CD8-positive, alpha-beta memory T cell (primary cell): ENCODE results near the gene LRP1B. TPM values are rescaled to one million over a fixed set of nuclear protein-coding genes. Genes with fewer than 3 reads are reported as not detected.

Experiments
- CTCF ChIA-PET: fragments of 350-600 bp; sonication (Branson Sonifier 250); formaldehyde crosslinking; loops from one replicate; lab custom pipeline; 2021; ENCODE audit warnings: antibody characterized with exemption; lab: Charles Lee
- POLR2A ChIA-PET: fragments of 350-600 bp; sonication (Branson Sonifier 250); formaldehyde crosslinking; loops from one replicate; lab custom pipeline; 2021; ENCODE audit warnings: antibody characterized with exemption; lab: Charles Lee
- DNase-seq, 5 donors: peaks; one replicate each; pipeline versions ENCODE4 v3.0.0 to v3.0.0-alpha.2; 2020 to 2022; ENCODE audit warnings: mixed read lengths in 1 of 5
- H3K27ac ChIP-seq: one replicate; pipeline ENCODE4 v1.7.0; 2013; ENCODE audit warnings: low read depth, mild to moderate bottlenecking, low read length, moderate library complexity
- H3K27me3 ChIP-seq: 2 replicates; pipeline ENCODE4 v1.7.0; 2013; ENCODE audit warnings: low read length, mild to moderate bottlenecking; ENCODE audit not compliant: insufficient read depth, poor library complexity, severe bottlenecking
- H3K36me3 ChIP-seq: 2 replicates; pipeline ENCODE4 v1.7.0; 2013; ENCODE audit warnings: mild to moderate bottlenecking, low read length, moderate library complexity; ENCODE audit not compliant: insufficient read depth
- H3K4me1 ChIP-seq: 2 replicates; pipeline ENCODE4 v1.7.0; 2013; ENCODE audit warnings: mild to moderate bottlenecking, low read length, moderate library complexity; ENCODE audit not compliant: insufficient read depth
- H3K4me3 ChIP-seq: 2 replicates; pipeline ENCODE4 v1.7.0; 2013; ENCODE audit warnings: mild to moderate bottlenecking, low read length
- H3K9me3 ChIP-seq: 2 replicates; pipeline ENCODE4 v1.7.0; 2013; ENCODE audit warnings: mild to moderate bottlenecking, low read length
- H3K27ac Mint-ChIP-seq, 8 donors: one replicate each; pipeline ENCODE4 v1.8.0; 2020 to 2021; ENCODE audit warnings: mixed read lengths in 8 of 8, mild to moderate bottlenecking in 6 of 8, inconsistent platforms in 3 of 8, moderate library complexity in 3 of 8
- H3K27me3 Mint-ChIP-seq, 2 donors: one replicate each; pipeline ENCODE4 v1.8.0; 2020 to 2021; ENCODE audit warnings: mixed read lengths in 2 of 2, mild to moderate bottlenecking in 1 of 2, moderate library complexity in 1 of 2
- H3K36me3 Mint-ChIP-seq, 3 donors: one replicate each; pipeline ENCODE4 v1.8.0; 2020 to 2021; ENCODE audit warnings: mixed read lengths in 3 of 3, inconsistent platforms in 1 of 3, mild to moderate bottlenecking in 1 of 3
- H3K4me1 Mint-ChIP-seq, 3 donors: one replicate each; pipeline ENCODE4 v1.8.0; 2020 to 2021; ENCODE audit warnings: mixed read lengths in 3 of 3, inconsistent platforms in 1 of 3, mild to moderate bottlenecking in 1 of 3
- H3K4me3 Mint-ChIP-seq, 7 donors: one replicate each; pipeline ENCODE4 v1.8.0; 2020 to 2021; ENCODE audit warnings: mixed read lengths in 7 of 7, mild to moderate bottlenecking in 6 of 7, moderate library complexity in 4 of 7, inconsistent platforms in 2 of 7
- H3K9me3 Mint-ChIP-seq, 5 donors: one replicate each; pipeline ENCODE4 v1.8.0; 2020 to 2022; ENCODE audit warnings: mixed read lengths in 5 of 5, mild to moderate bottlenecking in 3 of 5, moderate library complexity in 2 of 5, inconsistent platforms in 1 of 5
- polyA plus RNA-seq: library from polyadenylated mRNA; unstranded; fragments of 300-500 nt; fragmentation: Illumina TruSeq; gene quantifications from one replicate; pipeline ENCODE4 v1.2.3, GENCODE V29; 2021
- total RNA-seq, 2 experiments: library from RNA; stranded (reverse); gene quantifications; one replicate each; pipeline ENCODE4 v1.2.3, GENCODE V29; 2021

Gene LRP1B
- total and polyA plus RNA-seq, 3 experiments from 2014 or later, result not detected

GRCh38 chr2:142037744-142038143 is 93.1 kb downstream of the LRP1B start:
- H3K4me1 ChIP-seq, result no peaks in the 10 kb centered on the region
- H3K36me3 ChIP-seq, result no peaks in the 10 kb centered on the region
- Mint-ChIP-seq H3K27me3 (no peaks in the 10 kb centered on the region), H3K27ac (no peak overlapping the region), H3K9me3 (peaks cover 0 to 41% (median 3%) of the 10 kb centered on the region in 5 donors), H3K4me1 (no peaks in the 10 kb centered on the region), H3K4me3 (no peak overlapping the region), H3K36me3 (no peaks in the 10 kb centered on the region)
- POLR2A ChIA-PET, result no interaction called here
- DNase-seq, result no peak
- CTCF ChIA-PET, result no interaction called here
- H3K27me3 ChIP-seq, result no peaks in the 10 kb centered on the region
- H3K4me3 ChIP-seq, result no peak overlapping the region
- no peaks in the 10 kb centered on the region for H3K9me3 ChIP-seq
- no peak overlapping the region for H3K27ac ChIP-seq

DNA sequence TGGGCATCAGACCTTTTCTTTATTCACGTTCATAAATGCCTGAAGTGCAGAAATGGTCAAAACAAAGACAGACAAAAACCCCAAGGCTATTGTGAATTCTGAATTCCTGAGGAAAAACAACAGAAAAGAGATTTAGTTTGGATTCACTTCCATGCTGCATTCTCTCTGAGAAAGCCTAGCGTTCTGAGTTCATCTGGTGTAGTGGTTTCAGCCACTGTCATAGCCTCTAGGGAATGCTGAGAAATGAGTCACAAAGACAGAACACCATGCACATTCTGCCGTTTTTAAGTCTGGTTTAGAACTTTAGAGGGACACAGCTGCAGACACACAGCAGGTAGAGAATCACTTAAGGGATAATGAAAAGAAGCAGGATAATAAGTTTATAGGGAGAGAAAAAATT is 93.8 kb downstream of the LRP1B start:
- H3K27me3 ChIP-seq, result no peaks in the 10 kb centered on the region
- H3K27me3 Mint-ChIP-seq, result no peaks in the 10 kb centered on the region
- no peak overlapping the region for H3K4me3 Mint-ChIP-seq
- DNase-seq, result no peak
- H3K4me3 ChIP-seq, result no peak overlapping the region
- no peaks in the 10 kb centered on the region for H3K9me3 ChIP-seq
- H3K27ac Mint-ChIP-seq, result no peak overlapping the region
- H3K4me1 Mint-ChIP-seq, result no peaks in the 10 kb centered on the region
- H3K9me3 Mint-ChIP-seq, result peaks cover 0 to 47% (median 3%) of the 10 kb centered on the region in 5 donors
- no peak overlapping the region for H3K27ac ChIP-seq
- ChIA-PET CTCF (no interaction called here), POLR2A (no interaction called here)
- H3K36me3 ChIP-seq, result no peaks in the 10 kb centered on the region
- H3K36me3 Mint-ChIP-seq, result no peaks in the 10 kb centered on the region
- H3K4me1 ChIP-seq, result no peaks in the 10 kb centered on the region

DNA sequence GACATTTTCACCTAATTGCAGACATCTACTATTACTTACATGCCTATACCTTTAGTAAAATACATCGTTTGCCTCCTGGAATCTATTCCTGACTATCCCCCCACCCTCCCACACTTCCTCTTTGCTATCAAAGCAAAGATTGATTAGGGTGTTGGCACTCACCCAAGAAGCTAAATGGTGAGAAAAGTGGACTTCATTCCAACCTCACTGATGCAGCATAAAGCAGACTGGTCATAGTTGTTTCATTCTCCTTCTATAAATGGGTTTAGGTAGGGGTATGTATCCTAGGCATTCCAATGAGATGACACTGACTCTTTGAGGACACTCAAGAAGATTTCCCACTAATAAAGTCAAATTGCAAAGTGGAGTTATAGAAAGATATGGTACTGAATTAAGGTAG is 97.4 kb downstream of the LRP1B start:
- Mint-ChIP-seq H3K36me3 (no peaks in the 10 kb centered on the region), H3K27me3 (peaks cover 0 to 2% of the 10 kb centered on the region in 2 donors), H3K4me1 (no peaks in the 10 kb centered on the region), H3K9me3 (peaks cover 0 to 30% (median 13%) of the 10 kb centered on the region in 5 donors), H3K4me3 (no peak overlapping the region), H3K27ac (no peak overlapping the region)
- Histone ChIP-seq H3K9me3 (no peaks in the 10 kb centered on the region), H3K4me1 (no peaks in the 10 kb centered on the region), H3K4me3 (no peak overlapping the region), H3K27me3 (no peaks in the 10 kb centered on the region), H3K27ac (no peak overlapping the region), H3K36me3 (no peaks in the 10 kb centered on the region)
- DNase-seq, result no peak
- ChIA-PET CTCF (no interaction called here), POLR2A (no interaction called here)

GRCh38 chr2:142031656-142032055 is 99.2 kb downstream of the LRP1B start:
- Mint-ChIP-seq H3K9me3 (peaks cover 0 to 30% (median 13%) of the 10 kb centered on the region in 5 donors), H3K27ac (no peak overlapping the region), H3K36me3 (no peaks in the 10 kb centered on the region), H3K27me3 (peaks cover 0 to 2% of the 10 kb centered on the region in 2 donors), H3K4me1 (no peaks in the 10 kb centered on the region), H3K4me3 (no peak overlapping the region)
- Histone ChIP-seq H3K36me3 (no peaks in the 10 kb centered on the region), H3K4me1 (no peaks in the 10 kb centered on the region), H3K27ac (no peak overlapping the region), H3K4me3 (no peak overlapping the region), H3K9me3 (no peaks in the 10 kb centered on the region), H3K27me3 (no peaks in the 10 kb centered on the region)
- CTCF ChIA-PET, result no interaction called here
- no peak for DNase-seq
- POLR2A ChIA-PET, result no interaction called here

GRCh38 chr2:142030735-142031134 is 100.1 kb downstream of the LRP1B start:
- Mint-ChIP-seq H3K27ac (no peak overlapping the region), H3K27me3 (peaks cover 0 to 2% of the 10 kb centered on the region in 2 donors), H3K4me3 (no peak overlapping the region), H3K4me1 (no peaks in the 10 kb centered on the region), H3K36me3 (no peaks in the 10 kb centered on the region), H3K9me3 (peaks cover 0 to 26% (median 13%) of the 10 kb centered on the region in 5 donors)
- H3K9me3 ChIP-seq, result no peaks in the 10 kb centered on the region
- no peak for DNase-seq
- H3K4me3 ChIP-seq, result no peak overlapping the region
- no peaks in the 10 kb centered on the region for H3K36me3 ChIP-seq
- CTCF ChIA-PET, result no interaction called here
- no peak overlapping the region for H3K27ac ChIP-seq
- POLR2A ChIA-PET, result no interaction called here
- no peaks in the 10 kb centered on the region for H3K4me1 ChIP-seq
- H3K27me3 ChIP-seq, result no peaks in the 10 kb centered on the region

DNA sequence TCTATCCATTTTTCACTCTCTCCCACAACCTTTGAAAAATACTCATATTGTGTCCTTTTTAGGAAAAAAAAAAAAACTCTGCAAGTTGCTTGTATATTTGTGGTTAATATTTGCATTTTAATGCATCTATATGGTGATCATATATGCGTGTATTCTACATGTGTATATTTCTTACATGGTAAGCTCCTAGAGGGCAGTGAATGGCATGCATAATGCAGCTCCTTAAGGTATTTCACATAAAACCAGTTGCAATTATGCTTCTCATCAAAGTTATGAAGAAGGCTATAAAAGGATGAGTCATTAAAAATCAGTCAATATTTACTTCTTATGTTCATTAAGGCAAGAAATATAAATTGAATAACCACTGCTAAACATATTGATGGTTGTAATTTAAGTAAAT is 100.8 kb downstream of the LRP1B start:
- no peak for DNase-seq
- no peaks in the 10 kb centered on the region for H3K4me1 Mint-ChIP-seq
- no peak overlapping the region for H3K4me3 ChIP-seq
- peaks cover 0 to 2% of the 10 kb centered on the region in 2 donors for H3K27me3 Mint-ChIP-seq
- H3K4me3 Mint-ChIP-seq, result no peak overlapping the region
- CTCF ChIA-PET, result no interaction called here
- no peaks in the 10 kb centered on the region for H3K36me3 Mint-ChIP-seq
- POLR2A ChIA-PET, result no interaction called here
- no peaks in the 10 kb centered on the region for H3K4me1 ChIP-seq
- H3K27ac ChIP-seq, result no peak overlapping the region
- H3K27ac Mint-ChIP-seq, result no peak overlapping the region
- H3K9me3 ChIP-seq, result no peaks in the 10 kb centered on the region
- H3K9me3 Mint-ChIP-seq, result peaks cover 0 to 26% (median 13%) of the 10 kb centered on the region in 5 donors
- H3K27me3 ChIP-seq, result no peaks in the 10 kb centered on the region
- H3K36me3 ChIP-seq, result no peaks in the 10 kb centered on the region

GRCh38 chr2:142025394-142025793 is 105.4 kb downstream of the LRP1B start:
- Histone ChIP-seq H3K27me3 (no peaks in the 10 kb centered on the region), H3K36me3 (no peaks in the 10 kb centered on the region), H3K4me3 (no peak overlapping the region), H3K27ac (no peak overlapping the region), H3K9me3 (no peaks in the 10 kb centered on the region), H3K4me1 (no peaks in the 10 kb centered on the region)
- H3K27ac Mint-ChIP-seq, result no peak overlapping the region
- no peaks in the 10 kb centered on the region for H3K36me3 Mint-ChIP-seq
- POLR2A ChIA-PET, result no interaction called here
- H3K27me3 Mint-ChIP-seq, result peaks cover 0 to 2% of the 10 kb centered on the region in 2 donors
- no peak overlapping the region for H3K4me3 Mint-ChIP-seq
- no peak for DNase-seq
- peaks cover 4 to 18% (median 12%) of the 10 kb centered on the region in 5 donors for H3K9me3 Mint-ChIP-seq
- no peaks in the 10 kb centered on the region for H3K4me1 Mint-ChIP-seq
- CTCF ChIA-PET, result no interaction called here

DNA sequence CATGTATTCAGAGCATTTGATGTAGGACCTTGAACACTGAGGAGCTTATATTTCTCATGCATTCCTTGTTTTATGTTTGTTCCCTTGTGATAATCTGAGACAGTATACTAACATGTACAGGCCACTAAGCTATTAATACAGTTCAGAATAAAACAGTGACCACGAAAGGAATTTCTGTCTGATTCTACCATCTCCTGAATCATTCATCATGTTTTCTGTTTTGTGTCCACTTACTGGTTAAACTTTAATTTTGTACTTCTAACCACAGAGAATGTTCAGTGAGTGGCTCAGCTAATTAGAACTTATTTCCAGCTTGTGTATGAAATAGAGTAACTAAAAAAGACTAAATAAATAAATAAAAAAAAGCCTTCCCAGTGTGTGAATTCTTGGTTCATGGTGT is 110.4 kb downstream of the LRP1B start:
- no peak overlapping the region for H3K27ac ChIP-seq
- H3K27me3 ChIP-seq, result no peaks in the 10 kb centered on the region
- no peak overlapping the region for H3K4me3 ChIP-seq
- H3K4me3 Mint-ChIP-seq, result no peak overlapping the region
- POLR2A ChIA-PET, result no interaction called here
- no peaks in the 10 kb centered on the region for H3K4me1 ChIP-seq
- no peaks in the 10 kb centered on the region for H3K9me3 ChIP-seq
- H3K27me3 Mint-ChIP-seq, result no peaks in the 10 kb centered on the region
- H3K27ac Mint-ChIP-seq, result no peak overlapping the region
- no peak for DNase-seq
- no peaks in the 10 kb centered on the region for H3K36me3 Mint-ChIP-seq
- H3K4me1 Mint-ChIP-seq, result no peaks in the 10 kb centered on the region
- H3K9me3 Mint-ChIP-seq, result peaks cover 7 to 16% (median 10%) of the 10 kb centered on the region in 5 donors
- CTCF ChIA-PET, result no interaction called here
- H3K36me3 ChIP-seq, result no peaks in the 10 kb centered on the region

GRCh38 chr2:142014536-142014935 is 116.3 kb downstream of the LRP1B start:
- H3K9me3 ChIP-seq, result no peaks in the 10 kb centered on the region
- H3K36me3 ChIP-seq, result no peaks in the 10 kb centered on the region
- H3K4me1 ChIP-seq, result no peaks in the 10 kb centered on the region
- no peak for DNase-seq
- H3K27ac ChIP-seq, result no peak overlapping the region
- Mint-ChIP-seq H3K27me3 (no peaks in the 10 kb centered on the region), H3K27ac (no peak overlapping the region), H3K36me3 (no peaks in the 10 kb centered on the region), H3K4me1 (no peaks in the 10 kb centered on the region), H3K9me3 (peaks cover 5 to 10% (median 6%) of the 10 kb centered on the region in 5 donors), H3K4me3 (no peak overlapping the region)
- POLR2A ChIA-PET, result no interaction called here
- H3K27me3 ChIP-seq, result no peaks in the 10 kb centered on the region
- no peak overlapping the region for H3K4me3 ChIP-seq
- CTCF ChIA-PET, result no interaction called here
